Endothelial cell of umbilical vein (primary cell): ENCODE data around the gene UCHL1. TPM values are rescaled to one million over a fixed set of nuclear protein-coding genes. Genes with fewer than 3 reads are reported as not detected.

Source experiments
- BruUV-seq: library from RNA; stranded (reverse); fragments of 400-500 nt; replicated peaks from 2 replicates; lab custom pipeline; 2021; lab: Mats Ljungman, UMichigan
- CTCF ChIA-PET: fragments of 300-600, 350-600 bp; sonication (Branson Sonifier 250); formaldehyde crosslinking; loops from one replicate; lab custom pipeline; 2021; ENCODE audit warnings: antibody characterized with exemption, inconsistent platforms; lab: Charles Lee
- POLR2A ChIA-PET: fragments of 300-600, 350-600 bp; sonication (Branson Sonifier 250); formaldehyde crosslinking; loops from one replicate; lab custom pipeline; 2021; ENCODE audit warnings: antibody characterized with exemption, inconsistent platforms; lab: Charles Lee
- DNase-seq: peaks from one replicate; pipeline ENCODE4 v3.0.0-alpha.2; 2011; ENCODE audit warnings: low read depth, low spot score
- FAIRE-seq: peaks from 2 replicates; lab custom pipeline; 2011; peaks lifted over from hg19 to GRCh38; lab: Jason Lieb, UNC
- H2AFZ ChIP-seq: 2 replicates; pipeline ENCODE4 v1.6.0; 2012; ENCODE audit warnings: low read depth, low read length, control low read depth, inconsistent platforms
- H3K27ac ChIP-seq: 2 replicates; pipeline ENCODE4 v1.5.1; 2011; ENCODE audit warnings: low read depth, mild to moderate bottlenecking, control low read depth, low read length, moderate library complexity; ENCODE audit not compliant: insufficient read depth
- H3K27me3 ChIP-seq, 2 experiments: 2 replicates each; pipeline versions ENCODE4 v1.6.0 to v1.6.1; 2011; ENCODE audit warnings: low read length in 2 of 2, mixed read lengths in 1 of 2; ENCODE audit not compliant: control insufficient read depth in 2 of 2, insufficient read depth in 2 of 2
- H3K36me3 ChIP-seq, 2 experiments: 2 replicates in 1 of 2; 3 replicates in 1 of 2; pipeline ENCODE4 v1.5.1; 2011; ENCODE audit warnings: low read length in 2 of 2, mild to moderate bottlenecking in 1 of 2, moderate library complexity in 1 of 2; ENCODE audit not compliant: control insufficient read depth in 2 of 2, insufficient read depth in 2 of 2; ENCODE audit errors: extremely low read depth in 1 of 2
- H3K4me1 ChIP-seq: 3 replicates; pipeline ENCODE4 v1.5.1; 2011; ENCODE audit warnings: mild to moderate bottlenecking, low read length; ENCODE audit not compliant: control insufficient read depth, insufficient read depth; ENCODE audit errors: extremely low read depth
- H3K4me2 ChIP-seq: 2 replicates; pipeline ENCODE4 v1.6.1; 2011; ENCODE audit warnings: low read length, control low read depth, mixed read lengths; ENCODE audit not compliant: insufficient read depth
- H3K4me3 ChIP-seq, 3 experiments: fragments of 200-600 bp in 1 of 3; sonication (generic), shearing (Covaris generic) in 1 of 3; replicated peaks in 1 of 3; 2 replicates each; pipeline ENCODE4 v1.5.1; 2011 to 2016; ENCODE audit warnings: control low read depth in 3 of 3, low read length in 3 of 3, mild to moderate bottlenecking in 2 of 3, inconsistent platforms in 1 of 3, low read depth in 1 of 3, moderate library complexity in 1 of 3; ENCODE audit not compliant: insufficient read depth in 1 of 3
- H3K79me2 ChIP-seq: 2 replicates; pipeline ENCODE4 v1.6.0; 2012; ENCODE audit warnings: low read length, inconsistent platforms; ENCODE audit not compliant: control insufficient read depth, insufficient read depth
- H3K9ac ChIP-seq: replicated peaks from 2 replicates; pipeline ENCODE3; 2011; ENCODE audit warnings: low read length, control low read depth; ENCODE audit not compliant: insufficient read depth; ENCODE audit errors: extremely low read depth
- H3K9me1 ChIP-seq: replicated peaks from 3 replicates; pipeline ENCODE4 v1.6.0; 2011; ENCODE audit warnings: mild to moderate bottlenecking, low read length; ENCODE audit not compliant: control insufficient read depth, insufficient read depth; ENCODE audit errors: extremely low read depth
- H3K9me3 ChIP-seq: replicated peaks from 2 replicates; pipeline ENCODE4 v1.5.1; 2012; ENCODE audit warnings: low read length, inconsistent platforms; ENCODE audit not compliant: control insufficient read depth, insufficient read depth
- H4K20me1 ChIP-seq: replicated peaks from 2 replicates; pipeline ENCODE3; 2011; ENCODE audit warnings: mild to moderate bottlenecking, low read length; ENCODE audit not compliant: control insufficient read depth, insufficient read depth; ENCODE audit errors: extremely low read depth
- EZH2 ChIP-seq: IDR thresholded peaks from 2 replicates; pipeline ENCODE4 v1.6.1; 2012; ENCODE audit warnings: borderline replicate concordance, low read depth, mild to moderate bottlenecking, moderate library complexity, low read length, inconsistent platforms; ENCODE audit not compliant: severe bottlenecking
- FOS ChIP-seq: IDR thresholded peaks from 2 replicates; pipeline ENCODE4 v1.6.1; 2011; ENCODE audit warnings: mild to moderate bottlenecking, low read length, moderate library complexity, borderline replicate concordance; ENCODE audit not compliant: insufficient read depth
- GATA2 ChIP-seq: IDR thresholded peaks from 2 replicates; pipeline ENCODE4 v1.7.0; 2011; ENCODE audit warnings: low read depth, mild to moderate bottlenecking, moderate library complexity, mixed read lengths, low read length; ENCODE audit not compliant: insufficient read length, insufficient read depth
- JUN ChIP-seq: IDR thresholded peaks from 2 replicates; pipeline ENCODE4 v1.6.1; 2011; ENCODE audit warnings: borderline replicate concordance, low read depth; ENCODE audit not compliant: insufficient read length, insufficient read depth
- MYC ChIP-seq: IDR thresholded peaks from one replicate; pipeline ENCODE4 v1.6.1; 2011; ENCODE audit warnings: mild to moderate bottlenecking, low read depth, low read length
- POLR2A ChIP-seq: IDR thresholded peaks from 2 replicates; pipeline ENCODE4 v1.6.1; 2012; ENCODE audit warnings: low read depth, mild to moderate bottlenecking, control low read depth, low read length
- POLR2AphosphoS5 ChIP-seq: IDR thresholded peaks from 2 replicates; pipeline ENCODE4 v1.6.1; 2012; ENCODE audit warnings: low read depth, mild to moderate bottlenecking, control low read depth, low read length, moderate library complexity; ENCODE audit not compliant: insufficient read depth
- dilution Hi-C: fragments of 300-500 bp; cut with MboI; formaldehyde crosslinking; loops from one replicate; pipeline ENCODE4 v1.15.0; 2019; ENCODE audit warnings: low sequenced_read_pairs; ENCODE audit not compliant: extremely low pct_ligation_motif_present
- intact Hi-C: fragments of 100-400 bp; cut with micrococcal nuclease; formaldehyde crosslinking; loops from one replicate; pipeline ENCODE4 v1.10.0; 2022
- polyA plus RNA-seq, 4 experiments: library from polyadenylated mRNA; depleted of rRNA in 3 of 4; stranded (reverse) in 3 of 4; unstranded in 1 of 4; fragments of >200 nt; gene quantifications; 2 replicates each; pipeline versions ENCODE4 v1.2.1 to v1.2.3, GENCODE V29; 2011 to 2012; ENCODE audit warnings: missing spikeins in 1 of 4
- total RNA-seq: library from RNA; stranded (reverse); gene quantifications from 2 replicates; pipeline ENCODE4 v1.2.3, GENCODE V29; 2021
- TF ChIP-seq, protein P1 (sequence below): IDR thresholded peaks from 2 replicates; pipeline ENCODE4 v1.6.1; 2011; ENCODE audit not compliant: insufficient read depth, insufficient read length
- TF ChIP-seq, protein P2 (sequence below), 2 donors: IDR thresholded peaks; 1 replicate in 1 of 2; 2 replicates in 1 of 2; pipeline ENCODE4 v1.5.1; 2011; ENCODE audit warnings: low read length in 2 of 2, mild to moderate bottlenecking in 2 of 2, moderate library complexity in 2 of 2, control low read depth in 1 of 2, inconsistent platforms in 1 of 2, low read depth in 1 of 2; ENCODE audit not compliant: insufficient read depth in 1 of 2; ENCODE audit errors: extremely low read depth in 1 of 2

UCHL1 gene
- total and polyA plus RNA-seq, 2 donors (not counting 3 experiments of a cell fraction or from before 2014, with no cell fraction given): 501 to 1,128 TPM

DNA sequence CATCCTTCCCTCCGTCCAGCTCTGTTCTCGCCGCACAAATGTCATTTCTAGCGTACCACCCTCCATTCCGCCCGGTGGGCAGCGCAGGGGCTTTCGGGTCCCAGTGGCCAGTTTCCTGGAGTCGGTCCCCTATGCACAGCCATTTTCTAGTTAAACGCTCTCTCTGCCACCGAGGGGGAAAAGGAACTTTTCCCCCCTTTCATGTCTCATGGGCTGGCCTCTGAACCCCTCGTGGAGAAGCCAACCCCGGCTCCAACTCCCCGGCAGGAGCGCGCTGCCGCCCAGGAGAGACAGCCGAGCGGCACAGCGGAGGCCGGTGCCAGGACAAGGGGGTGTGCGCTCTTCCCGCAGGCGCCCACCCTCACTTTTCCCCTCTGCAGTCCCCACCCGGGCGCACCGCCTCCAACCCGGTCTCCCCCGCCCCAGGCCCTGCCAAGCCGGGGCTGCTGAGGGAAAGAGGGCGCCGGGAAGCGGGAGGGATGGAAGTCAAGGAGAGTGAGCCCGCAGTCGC is 43.0 kb upstream of the UCHL1 start:
- H3K9ac ChIP-seq: peak overlapping the region; percentile 93
- intact Hi-C loops: loop anchor here (1.0 to 5.0 kb wide), 7 partner anchors 58 to 305 kb away; no protein-coding TSS in a partner anchor
- H3K4me1 ChIP-seq: peaks cover 44% of the 10 kb centered on the region
- H3K9me1 ChIP-seq: no peaks in the 10 kb centered on the region
- no TSS peak for BruUV-seq
- H4K20me1 ChIP-seq: no peaks in the 10 kb centered on the region
- CTCF ChIA-PET: interaction anchor here (0.6 to 7.5 kb wide), 64 partner anchors 9 to 316 kb away, joined by 3 to 179 read pairs (median 4); partner anchors contain the start of gene UCHL1
- peak overlapping the region; percentile 95 for H3K4me2 ChIP-seq
- no peaks in the 10 kb centered on the region for H3K9me3 ChIP-seq
- H3K36me3 ChIP-seq: no peaks in the 10 kb centered on the region
- H3K27ac ChIP-seq: peak overlapping the region; percentile 49
- DNase-seq: no peak
- H3K27me3 ChIP-seq: no peaks in the 10 kb centered on the region
- TF ChIP-seq, protein P1, sequence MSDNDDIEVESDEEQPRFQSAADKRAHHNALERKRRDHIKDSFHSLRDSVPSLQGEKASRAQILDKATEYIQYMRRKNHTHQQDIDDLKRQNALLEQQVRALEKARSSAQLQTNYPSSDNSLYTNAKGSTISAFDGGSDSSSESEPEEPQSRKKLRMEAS: no peak
- TF ChIP-seq POLR2AphosphoS5 (no peak), GATA2 (no peak), MYC (no peak), FOS (no peak), JUN (no peak), POLR2A (no peak), EZH2 (no peak)
- TF ChIP-seq, protein P2, sequence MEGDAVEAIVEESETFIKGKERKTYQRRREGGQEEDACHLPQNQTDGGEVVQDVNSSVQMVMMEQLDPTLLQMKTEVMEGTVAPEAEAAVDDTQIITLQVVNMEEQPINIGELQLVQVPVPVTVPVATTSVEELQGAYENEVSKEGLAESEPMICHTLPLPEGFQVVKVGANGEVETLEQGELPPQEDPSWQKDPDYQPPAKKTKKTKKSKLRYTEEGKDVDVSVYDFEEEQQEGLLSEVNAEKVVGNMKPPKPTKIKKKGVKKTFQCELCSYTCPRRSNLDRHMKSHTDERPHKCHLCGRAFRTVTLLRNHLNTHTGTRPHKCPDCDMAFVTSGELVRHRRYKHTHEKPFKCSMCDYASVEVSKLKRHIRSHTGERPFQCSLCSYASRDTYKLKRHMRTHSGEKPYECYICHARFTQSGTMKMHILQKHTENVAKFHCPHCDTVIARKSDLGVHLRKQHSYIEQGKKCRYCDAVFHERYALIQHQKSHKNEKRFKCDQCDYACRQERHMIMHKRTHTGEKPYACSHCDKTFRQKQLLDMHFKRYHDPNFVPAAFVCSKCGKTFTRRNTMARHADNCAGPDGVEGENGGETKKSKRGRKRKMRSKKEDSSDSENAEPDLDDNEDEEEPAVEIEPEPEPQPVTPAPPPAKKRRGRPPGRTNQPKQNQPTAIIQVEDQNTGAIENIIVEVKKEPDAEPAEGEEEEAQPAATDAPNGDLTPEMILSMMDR (IDR thresholded peaks at IDR 0.05; ENCODE audit: extremely low read depth in 1 of 2, insufficient read depth in 1 of 2, low read depth in 1 of 2, low read length in 2 of 2): no peak
- H3K79me2 ChIP-seq: peaks cover 56% of the 10 kb centered on the region
- dilution Hi-C loops: loop anchor here (25.0 kb wide), 1 partner anchor 276 kb away; no protein-coding TSS in a partner anchor
- POLR2A ChIA-PET: interaction anchor here (0.6 to 1.7 kb wide), 6 partner anchors 9 to 60 kb away, joined by 3 to 7 read pairs (median 4); partner anchors contain the start of gene UCHL1
- peak overlapping the region; percentile 85 to 96 (median 86) for H3K4me3 ChIP-seq
- no peak overlapping the region for H2AFZ ChIP-seq
- FAIRE-seq: no peak
